K562 (cell line): ENCODE measurements around the gene JAKMIP2. TPM values are rescaled to one million over a fixed set of nuclear protein-coding genes. Genes with fewer than 3 reads are reported as not detected.

Experiments used
- ATAC-seq: fragments of 200-7000 bp; cut with Tn5 transposase; 3 replicates; pipeline ENCODE4 v1.9.1; 2020; ENCODE audit warnings: moderate library complexity
- BruUV-seq: library from RNA; stranded (reverse); fragments of 400-500 nt; replicated peaks from 2 replicates; lab custom pipeline; 2021; lab: Mats Ljungman, UMichigan
- CTCF ChIA-PET: fragments of 300-600 bp; formaldehyde crosslinking; extraction: SDS; loops from one replicate; lab custom pipeline; 2021; ENCODE audit warnings: low intra/inter-chr PET ratio; lab: Yijun Ruan, JAX
- POLR2A ChIA-PET: fragments of 300-600, 350-650 bp; sonication (Branson Sonifier 250); formaldehyde crosslinking; extraction: SDS; loops from one replicate; lab custom pipeline; 2021; ENCODE audit warnings: antibody characterized with exemption, inconsistent platforms; lab: Yijun Ruan, JAX
- DNase-seq, 4 experiments: peaks; one replicate each; pipeline versions ENCODE4 v3.0.0 to v3.0.0-alpha.2; 2011 to 2018; ENCODE audit warnings: low spot score in 3 of 4, mixed read lengths in 3 of 4; ENCODE audit errors: extremely low read depth in 1 of 4
- FAIRE-seq: peaks from 2 replicates; lab custom pipeline; 2011; peaks lifted over from hg19 to GRCh38; lab: Jason Lieb, UNC
- H2AFZ ChIP-seq: 2 replicates; pipeline ENCODE4 v1.6.0; 2011; ENCODE audit warnings: low read depth, low read length, control low read depth, inconsistent platforms
- H3K27ac ChIP-seq: fragments of 200-600 bp; 3 replicates; pipeline ENCODE4 v1.8.0; 2011; ENCODE audit warnings: low read depth, mild to moderate bottlenecking, control low read depth, inconsistent platforms, low read length, moderate library complexity, mixed read lengths; ENCODE audit errors: extremely low read depth
- H3K27me3 ChIP-seq, 2 experiments: fragments of 300-600 bp in 1 of 2; 2 replicates in 1 of 2; 3 replicates in 1 of 2; pipeline versions ENCODE4 v1.6.0 to v1.8.0; 2011; ENCODE audit warnings: inconsistent platforms in 2 of 2, low read length in 2 of 2, mild to moderate bottlenecking in 1 of 2, mixed read lengths in 1 of 2, moderate library complexity in 1 of 2; ENCODE audit not compliant: control insufficient read depth in 2 of 2, insufficient read depth in 2 of 2
- H3K36me3 ChIP-seq: fragments of 300-600 bp; 3 replicates; pipeline ENCODE4 v1.8.0; 2011; ENCODE audit warnings: mild to moderate bottlenecking, low read length, inconsistent platforms; ENCODE audit not compliant: control insufficient read depth, insufficient read depth
- H3K4me1 ChIP-seq, 2 experiments: fragments of 200-600 bp in 1 of 2; replicated peaks in 1 of 2; 2 replicates in 1 of 2; 3 replicates in 1 of 2; pipeline versions ENCODE4 v1.5.1 to v1.8.0; 2011; ENCODE audit warnings: inconsistent platforms in 2 of 2, low read length in 2 of 2, mild to moderate bottlenecking in 1 of 2, mixed read lengths in 1 of 2, moderate library complexity in 1 of 2; ENCODE audit not compliant: control insufficient read depth in 2 of 2, insufficient read depth in 2 of 2
- H3K4me2 ChIP-seq: 2 replicates; pipeline ENCODE4 v1.6.1; 2011; ENCODE audit warnings: low read length, control low read depth, inconsistent platforms, mixed read lengths; ENCODE audit not compliant: insufficient read depth
- H3K4me3 ChIP-seq: fragments of 200-600 bp; sonication (generic), shearing (Covaris generic); 2 replicates; pipeline ENCODE4 v1.5.1; 2016; ENCODE audit warnings: control low read depth, inconsistent platforms
- H3K79me2 ChIP-seq: fragments of 200-600 bp; 3 replicates; pipeline ENCODE4 v1.8.0; 2011; ENCODE audit warnings: low read length, inconsistent platforms; ENCODE audit not compliant: control insufficient read depth, insufficient read depth
- H3K9ac ChIP-seq, 2 experiments: 2 replicates each; pipeline versions ENCODE4 v1.6.0 to v1.6.1; 2011; ENCODE audit warnings: low read depth in 2 of 2, low read length in 2 of 2, control low read depth in 1 of 2, inconsistent platforms in 1 of 2, mild to moderate bottlenecking in 1 of 2, mixed read lengths in 1 of 2; ENCODE audit not compliant: insufficient read depth in 1 of 2
- H3K9me1 ChIP-seq: one replicate; pipeline ENCODE4 v1.6.0; 2011; ENCODE audit warnings: inconsistent platforms, mild to moderate bottlenecking, low read length, moderate library complexity; ENCODE audit not compliant: control insufficient read depth, insufficient read depth
- H3K9me3 ChIP-seq: replicated peaks from 2 replicates; pipeline ENCODE4 v1.5.1; 2011; ENCODE audit warnings: low read depth, low read length, inconsistent platforms; ENCODE audit not compliant: control insufficient read depth, insufficient read depth
- H4K20me1 ChIP-seq: replicated peaks from 2 replicates; pipeline ENCODE4 v1.6.1; 2011; ENCODE audit warnings: low read length, inconsistent platforms, mixed read lengths; ENCODE audit not compliant: control insufficient read depth, insufficient read depth
- CBFB ChIP-seq: sonication (generic); formaldehyde crosslinking; IDR thresholded peaks from 2 replicates; pipeline ENCODE4 v1.4.0; 2020; ENCODE audit warnings: mild to moderate bottlenecking, missing genetic modification reagents
- HNRNPL ChIP-seq: fragments of 200-400 bp; formaldehyde crosslinking; IDR thresholded peaks from 2 replicates; pipeline ENCODE4 v1.6.1; 2017; ENCODE audit warnings: low read depth, mild to moderate bottlenecking, low read length
- MTA1 ChIP-seq: fragments of 450-650 bp; IDR thresholded peaks from 2 replicates; pipeline ENCODE4 v1.6.1; 2017; ENCODE audit warnings: borderline replicate concordance
- PTRF ChIP-seq: fragments of 450-650 bp; IDR thresholded peaks from 2 replicates; pipeline ENCODE4 v1.6.1; 2016; ENCODE audit warnings: mild to moderate bottlenecking, missing genetic modification characterization, missing compliant biosample characterization
- ZNF395 ChIP-seq: fragments of 200-800 bp; sonication (Bioruptor generic); IDR thresholded peaks from 2 replicates; pipeline ENCODE4 v1.6.1; 2017; ENCODE audit warnings: missing genetic modification characterization, missing compliant biosample characterization
- ZNF79 ChIP-seq: fragments of 250-450 bp; sonication (Bioruptor Pico); IDR thresholded peaks from 2 replicates; pipeline ENCODE4 v1.4.0; 2020; ENCODE audit warnings: low read depth, mild to moderate bottlenecking, moderate library complexity
- WGBS: fragments of 100-300 bp; shearing (Covaris generic); methylation state at CpG from one replicate; pipeline ENCODE4 v1.1.6; 2016; ENCODE audit warnings: low coverage, mixed read lengths; ENCODE audit not compliant: insufficient coverage; ENCODE audit errors: missing lambda C conversion rate; 5-methylcytosine and 5-hydroxymethylcytosine counted together
- in situ Hi-C: fragments of 300-500 bp; cut with MboI; formaldehyde crosslinking; loops from 4 replicates; pipeline ENCODE4 v1.15.0; 2018; ENCODE audit warnings: inconsistent platforms, mixed read lengths
- intact Hi-C: fragments of 100-400 bp; cut with micrococcal nuclease; formaldehyde crosslinking; loops from 2 replicates; pipeline ENCODE4 v1.14.2; 2022
- polyA plus RNA-seq, 8 experiments: library from polyadenylated mRNA; depleted of rRNA in 4 of 8; stranded (reverse) in 5 of 8; unstranded in 3 of 8; fragments of >200 nt; fragmentation: Nextera tagmentation in 2 of 8; fragmentation: Illumina TruSeq in 1 of 8; extraction: Ambion mirVana in 2 of 8; extraction: Trizol in 1 of 8; gene quantifications; 2 replicates each; pipeline versions ENCODE4 v1.2.1 to v1.2.3, GENCODE V29; 2011 to 2014; ENCODE audit warnings: inconsistent platforms in 1 of 8, missing spikeins in 1 of 8
- total RNA-seq, 7 experiments: library from RNA; depleted of rRNA in 6 of 7; stranded (reverse); fragments of >200 nt in 6 of 7; fragmentation: Illumina TruSeq in 2 of 7; extraction: Trizol in 2 of 7; gene quantifications; 2 replicates each; pipeline versions ENCODE4 v1.2.1 to v1.2.3, GENCODE V29; 2011 to 2021; ENCODE audit warnings: low replicate concordance in 1 of 7

Gene JAKMIP2
- total and polyA plus RNA-seq, 9 of the 15 experiments (the other 6 are each of a cell fraction or from before 2014, with no cell fraction given): not detected

GRCh38 chr5:147666419-147666818 lies 116.1 kb downstream of the JAKMIP2 start:
- Histone ChIP-seq H3K36me3 (no peaks in the 10 kb centered on the region), H3K9me3 (peaks cover 3% of the 10 kb centered on the region; the same call in 1 of the 2 replicates), H3K9me1 (no peaks in the 10 kb centered on the region), H2AFZ (no peak overlapping the region), H3K4me1 (no peaks in the 10 kb centered on the region), H3K9ac (no peak overlapping the region), H3K27ac (no peak overlapping the region), H3K4me3 (no peak overlapping the region), H3K79me2 (no peaks in the 10 kb centered on the region), H3K4me2 (no peak overlapping the region), H4K20me1 (no peaks in the 10 kb centered on the region), H3K27me3 (no peaks in the 10 kb centered on the region)
- no peak for DNase-seq
- 3% methylated on average over 6 of the region's 6 CpGs for WGBS
- BruUV-seq: no TSS peak
- in situ Hi-C loops: no loop called here
- no peak for ATAC-seq
- intact Hi-C loops: no loop called here
- CTCF ChIA-PET: no interaction called here
- POLR2A ChIA-PET: no interaction called here
- FAIRE-seq: no peak
- no peak for TF ChIP-seq ZNF79 (CRISPR knock-in tag)
- TF ChIP-seq CBFB (CRISPR knock-in tag): no peak
- no peak for TF ChIP-seq MTA1
- TF ChIP-seq ZNF395 (CRISPR knock-in tag): no peak
- TF ChIP-seq PTRF (tag): no peak
- TF ChIP-seq HNRNPL: no peak
